Choroid plexus epithelial cell (primary cell): ENCODE measurements around the gene RPL39L.

Experiments used
- DNase-seq: peaks from one replicate; pipeline ENCODE4 v3.0.0-alpha.2; 2010; ENCODE audit warnings: low read depth
- H3K4me3 ChIP-seq: 2 replicates; pipeline ENCODE4 v1.5.1; 2011; ENCODE audit warnings: low read depth, mild to moderate bottlenecking, control low read depth, low read length, moderate library complexity
- CTCF ChIP-seq: conservative IDR thresholded peaks from 2 replicates; pipeline ENCODE4 v1.5.1; 2011; ENCODE audit warnings: low read depth, mild to moderate bottlenecking, control low read depth, inconsistent platforms, low read length, moderate library complexity

Gene RPL39L

DNA sequence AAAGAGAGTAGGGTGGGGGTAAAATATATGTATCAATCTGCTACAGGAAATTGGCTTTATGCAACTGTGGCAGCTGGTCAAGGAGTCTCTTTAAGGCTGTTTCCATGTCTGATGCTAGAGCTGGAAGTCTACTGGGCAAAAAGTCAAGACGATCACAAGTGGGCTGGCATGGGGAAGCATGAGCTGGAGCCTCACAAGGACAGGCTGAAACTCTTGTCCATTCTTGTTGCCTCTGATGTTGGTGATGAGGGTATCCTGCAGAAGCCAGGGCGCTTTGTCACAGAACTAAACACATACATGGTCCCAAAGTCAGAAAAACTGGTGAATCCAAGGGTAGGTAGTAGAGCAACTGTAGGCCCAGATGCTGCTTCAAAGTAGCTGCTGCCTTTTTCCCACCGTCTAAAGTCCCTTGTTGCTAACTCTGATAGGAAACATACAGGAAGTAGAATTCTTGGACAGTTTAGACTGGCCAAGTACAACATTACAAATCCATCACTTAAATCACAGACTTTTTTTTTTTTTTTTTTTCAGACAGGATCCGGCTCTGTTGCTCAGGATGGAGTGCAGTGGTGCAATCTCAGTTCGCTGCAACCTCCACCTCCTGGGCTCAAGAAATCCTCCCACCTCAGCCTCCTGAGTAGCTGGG is 54.2 kb downstream of the RPL39L start:
- no peak for DNase-seq
- TF ChIP-seq CTCF: no peak
- H3K4me3 ChIP-seq: no peak overlapping the region

GRCh38 chr3:187084580-187084979 is 54.7 kb downstream of the RPL39L start:
- no peak overlapping the region for H3K4me3 ChIP-seq
- DNase-seq: no peak
- TF ChIP-seq CTCF: no peak

DNA sequence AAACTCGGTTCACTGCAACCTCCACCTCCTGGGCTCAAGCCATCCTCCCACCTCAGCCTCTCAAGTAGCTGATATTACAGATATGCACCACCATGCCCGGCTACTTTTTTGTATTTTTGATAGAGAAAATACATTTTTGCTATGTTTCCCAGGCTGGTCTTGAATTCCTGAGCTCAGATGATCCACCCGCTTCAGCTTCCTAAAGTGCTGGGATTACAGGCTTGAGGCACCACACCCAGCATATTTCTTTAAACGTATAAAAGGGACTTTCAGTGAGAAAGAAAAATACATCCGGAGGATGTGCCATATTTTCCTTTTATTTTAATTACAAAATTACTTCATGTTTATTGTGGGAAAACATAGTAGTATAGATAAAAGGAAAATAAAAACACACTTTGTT is 55.2 kb downstream of the RPL39L start:
- H3K4me3 ChIP-seq: no peak overlapping the region
- no peak for TF ChIP-seq CTCF
- DNase-seq: peak; percentile 15

GRCh38 chr3:187082758-187083375 is 56.4 kb downstream of the RPL39L start:
- H3K4me3 ChIP-seq: no peak overlapping the region
- no peak for DNase-seq
- TF ChIP-seq CTCF: no peak

GRCh38 chr3:187080799-187081450 is 58.4 kb downstream of the RPL39L start:
- no peak for DNase-seq
- no peak overlapping the region for H3K4me3 ChIP-seq
- TF ChIP-seq CTCF: no peak

DNA sequence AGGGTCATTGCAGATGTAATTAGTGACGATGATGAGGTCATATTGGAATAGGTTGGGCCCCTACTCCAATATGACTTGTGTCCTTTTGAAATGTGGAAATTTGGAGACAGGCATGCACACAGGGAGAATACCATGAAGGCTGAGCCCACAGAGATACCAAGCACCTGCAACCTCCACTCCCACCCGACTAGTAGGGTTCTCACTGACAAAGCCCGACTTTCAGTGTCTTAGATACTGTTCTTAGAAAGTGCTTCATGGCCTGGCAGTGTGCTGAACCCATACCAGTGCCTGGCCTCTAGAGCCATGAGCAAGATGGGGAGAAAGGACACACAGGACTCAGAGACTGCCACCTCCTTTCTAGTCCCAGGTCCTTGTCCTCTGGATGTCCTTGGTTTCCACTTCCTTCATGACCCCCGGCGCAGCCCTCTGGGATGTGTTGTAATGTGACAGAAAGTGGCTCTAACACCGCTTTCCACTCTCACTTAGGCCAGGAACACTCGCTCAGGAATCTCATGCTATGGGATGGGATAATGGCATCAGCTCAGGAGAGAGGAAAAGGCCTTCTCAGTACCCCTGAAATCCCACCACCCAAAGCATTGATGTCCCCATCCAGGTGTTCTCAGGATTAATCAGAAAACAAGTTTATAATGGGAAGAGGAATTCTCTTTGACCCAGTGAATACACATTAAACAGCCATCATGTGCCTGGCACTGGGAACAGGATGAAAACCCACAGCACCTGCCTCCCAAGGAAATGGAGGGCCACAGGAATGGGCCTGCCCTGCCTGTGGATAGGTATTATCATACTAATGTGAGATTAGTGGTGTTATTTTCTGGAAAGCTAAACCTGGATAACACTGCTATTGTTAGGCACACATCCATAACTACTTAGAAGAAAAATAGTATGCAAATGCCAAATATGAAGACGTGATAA is 59.9 kb downstream of the RPL39L start:
- DNase-seq: no peak
- H3K4me3 ChIP-seq: no peak overlapping the region
- no peak for TF ChIP-seq CTCF
